Endometrium (tissue), 2 donors: Measurements from ENCODE around the gene TNC.

ENCODE experiments used
- FAIRE-seq: peaks from 2 replicates; lab custom pipeline; 2012; peaks lifted over from hg19 to GRCh38; lab: Jason Lieb, UNC
- donor health status: control.
- donor health status: control.

Gene TNC

DNA sequence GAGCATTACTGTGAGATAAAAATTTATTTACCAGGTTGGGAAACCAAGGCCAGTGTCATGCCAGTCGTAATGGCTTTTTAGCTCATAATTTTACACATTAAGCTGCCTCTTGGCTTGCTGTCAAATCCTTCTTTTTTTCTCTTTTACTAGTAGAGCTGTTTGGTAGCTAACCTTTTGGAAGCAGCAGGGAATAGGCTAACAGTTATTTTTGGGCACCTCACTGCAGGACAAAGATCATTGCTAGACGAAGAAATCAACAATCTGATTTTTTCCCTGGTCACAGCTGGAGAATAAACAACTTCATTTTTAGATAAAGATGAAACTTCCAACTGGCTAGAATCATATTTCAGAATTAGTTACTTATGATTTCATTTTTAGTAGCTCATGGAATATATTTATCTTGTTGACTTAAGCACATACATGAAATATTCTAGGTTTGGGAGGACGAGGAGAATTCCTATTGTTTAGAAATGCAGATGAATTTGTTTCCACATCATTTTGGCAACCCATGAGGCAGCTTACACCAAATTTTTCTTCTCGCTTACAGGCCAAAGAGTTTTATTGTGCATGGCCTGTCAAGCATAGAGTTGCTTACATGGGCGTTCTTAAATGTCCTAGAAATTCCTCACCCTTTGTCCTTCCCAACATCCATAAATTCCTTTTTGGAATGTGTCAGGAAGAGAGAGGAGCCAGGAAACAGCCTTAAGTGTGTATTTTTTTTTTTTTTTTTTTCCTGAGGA lies 19.6 kb downstream of the TNC start:
- FAIRE-seq = peak; percentile 91

DNA sequence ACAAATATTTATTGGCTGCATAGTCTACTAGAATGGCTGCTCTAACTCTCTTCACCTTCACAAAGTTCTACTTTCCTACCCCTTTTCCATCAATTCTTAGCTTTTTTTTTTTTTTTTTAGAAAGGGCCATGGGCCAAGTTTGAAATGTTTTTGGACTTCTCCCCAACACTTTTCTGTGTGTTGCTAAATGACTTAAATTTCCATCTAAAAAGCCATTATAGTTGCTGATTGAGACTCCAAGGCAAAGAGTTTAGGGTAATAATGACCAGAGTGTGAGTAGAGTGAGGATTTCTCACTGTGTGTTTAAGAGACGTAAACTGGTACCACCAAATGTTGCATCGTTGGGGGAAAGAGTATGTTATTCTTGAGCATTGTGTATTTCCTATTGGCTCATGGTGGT lies 24.4 kb downstream of the TNC start:
- FAIRE-seq = no peak

DNA sequence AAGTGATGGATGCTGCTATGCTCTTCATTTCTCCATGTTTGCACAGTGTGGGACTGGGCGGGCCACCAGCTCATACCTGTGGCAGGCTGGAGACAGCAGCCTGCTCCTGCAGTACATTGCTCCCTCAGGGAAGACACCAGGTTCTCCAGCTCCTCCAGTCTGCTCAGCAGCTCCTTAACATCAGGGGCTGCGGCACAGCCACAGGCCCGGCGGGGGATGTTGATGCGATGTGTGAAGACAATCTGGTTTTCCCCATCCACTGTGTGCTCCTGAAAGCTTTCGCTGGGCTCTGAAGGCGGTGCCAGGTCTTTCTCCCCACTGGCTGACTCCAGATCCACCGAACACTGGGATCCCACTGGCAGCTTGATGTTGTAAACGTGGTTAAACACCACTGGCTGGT lies 27.5 kb downstream of the TNC start:
- FAIRE-seq = no peak

DNA sequence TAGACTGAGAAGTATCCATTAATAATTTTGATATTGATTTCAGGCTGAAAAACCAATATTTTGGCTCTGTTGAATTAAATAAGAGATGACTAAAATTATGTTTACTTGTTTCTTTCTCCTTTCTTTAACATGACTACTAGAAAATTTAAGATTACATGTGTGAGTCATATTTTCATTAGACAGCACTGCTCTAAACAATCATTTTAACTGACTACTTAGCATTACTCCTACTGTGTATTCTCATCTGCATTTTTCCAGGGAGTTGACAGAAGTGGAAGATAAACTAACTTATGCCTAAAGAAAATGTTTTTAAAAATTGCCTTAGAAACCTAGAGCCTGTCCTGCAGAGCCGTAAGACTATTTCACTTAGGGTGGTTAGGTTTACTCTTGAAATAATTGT lies 29.1 kb downstream of the TNC start:
- FAIRE-seq = no peak

DNA sequence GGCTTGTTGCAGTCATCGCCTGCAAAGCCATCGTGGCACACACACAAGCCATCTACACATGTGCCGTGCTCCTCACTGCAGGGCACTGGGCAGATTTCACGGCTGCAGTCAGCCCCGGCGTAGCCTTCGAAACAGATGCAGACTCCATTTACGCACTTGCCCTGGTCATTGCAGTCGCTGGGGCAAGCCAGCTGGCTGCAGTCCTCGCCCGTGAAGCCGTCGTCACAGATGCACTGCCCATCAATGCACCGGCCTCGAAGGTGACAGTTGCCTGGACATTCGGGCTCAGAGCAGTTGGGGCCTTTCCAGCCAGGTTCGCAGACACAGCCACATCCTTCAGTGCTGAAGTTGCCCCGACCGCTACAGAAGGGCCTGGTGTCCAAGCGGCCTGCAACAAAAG lies 31.1 kb downstream of the TNC start:
- no peak for FAIRE-seq

DNA sequence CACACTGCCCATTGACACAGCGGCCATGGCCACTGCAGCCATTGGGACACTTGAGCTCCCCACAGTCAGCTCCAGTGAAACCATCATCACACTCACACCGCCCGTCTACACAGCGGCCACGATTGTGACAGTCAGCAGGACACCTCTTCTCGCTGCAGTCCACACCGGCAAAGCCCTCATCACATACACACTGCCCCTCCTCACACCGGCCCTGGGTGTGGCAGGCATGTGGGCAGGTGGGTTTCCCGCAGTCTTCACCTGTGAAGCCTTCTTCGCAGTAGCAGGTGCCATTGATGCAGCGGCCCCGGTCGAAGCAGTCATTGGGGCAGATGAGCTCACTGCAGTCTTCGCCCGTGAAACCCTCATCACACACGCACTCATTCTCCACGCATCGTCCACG lies 31.5 kb downstream of the TNC start:
- FAIRE-seq = no peak

DNA sequence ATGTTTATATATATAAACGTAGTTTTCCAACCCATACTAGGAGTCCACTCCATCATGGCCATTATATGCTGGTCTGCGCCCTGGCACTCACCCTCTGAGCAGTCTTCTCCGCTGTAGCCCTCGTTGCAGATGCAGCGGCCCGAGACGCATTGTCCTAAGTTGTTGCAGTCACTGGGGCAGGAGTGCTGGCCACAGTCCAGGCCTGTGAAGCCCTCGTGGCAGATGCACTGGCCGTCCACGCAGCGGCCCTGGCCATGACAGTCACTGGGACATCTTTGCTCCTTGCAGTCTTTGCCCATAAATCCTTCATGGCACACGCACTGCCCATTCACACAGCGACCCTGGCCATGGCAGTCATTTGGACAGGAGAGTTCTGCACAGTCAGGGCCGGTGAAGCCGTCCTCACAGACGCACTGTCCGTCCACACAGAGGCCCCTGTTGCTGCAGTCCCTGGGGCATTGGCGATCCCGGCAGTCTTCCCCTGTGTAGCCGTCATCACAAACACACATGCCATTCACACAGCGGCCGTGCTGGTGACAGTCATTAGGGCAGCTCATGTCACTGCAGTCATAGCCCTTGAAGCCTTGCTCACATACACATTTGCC lies 32.1 kb downstream of the TNC start:
- FAIRE-seq = no peak

DNA sequence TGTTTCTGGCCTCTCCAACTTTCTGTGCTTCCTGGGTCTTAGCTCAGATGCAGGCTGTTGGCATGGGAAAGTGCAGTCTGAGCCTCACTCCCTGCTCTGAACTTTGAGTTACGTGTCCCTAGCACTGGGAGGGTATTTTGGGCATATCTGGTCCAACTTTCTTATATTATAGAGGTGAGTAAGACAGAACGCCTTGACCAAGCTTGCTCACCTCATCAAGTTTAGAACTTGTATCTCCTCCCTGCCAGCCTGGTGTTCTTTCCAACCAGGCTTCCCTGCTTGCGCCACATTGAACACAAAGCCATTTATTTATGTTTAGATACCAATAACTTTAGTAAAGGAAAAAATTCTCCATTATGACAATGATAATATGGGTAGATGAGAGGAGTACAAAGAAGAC lies 33.2 kb downstream of the TNC start:
- no peak for FAIRE-seq

DNA sequence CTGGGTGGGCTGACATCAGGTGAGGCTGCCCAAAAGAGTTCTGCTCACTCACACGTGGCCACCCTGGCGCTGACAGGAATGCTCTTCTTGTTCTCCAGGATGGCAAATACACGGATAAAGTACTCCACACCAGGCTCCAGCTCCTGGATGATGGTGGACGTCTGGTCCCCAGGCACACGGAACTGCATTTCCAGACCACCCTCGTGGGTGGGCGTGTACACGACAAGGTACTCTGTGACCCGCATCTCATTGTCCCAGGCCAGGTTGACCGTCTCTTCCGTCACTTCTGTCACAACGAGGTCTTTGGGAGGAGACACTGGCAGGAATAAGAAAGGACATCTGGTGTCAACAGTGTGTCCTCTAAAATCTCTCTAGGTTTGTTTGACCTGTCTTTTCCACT lies 33.8 kb downstream of the TNC start:
- no peak for FAIRE-seq

DNA sequence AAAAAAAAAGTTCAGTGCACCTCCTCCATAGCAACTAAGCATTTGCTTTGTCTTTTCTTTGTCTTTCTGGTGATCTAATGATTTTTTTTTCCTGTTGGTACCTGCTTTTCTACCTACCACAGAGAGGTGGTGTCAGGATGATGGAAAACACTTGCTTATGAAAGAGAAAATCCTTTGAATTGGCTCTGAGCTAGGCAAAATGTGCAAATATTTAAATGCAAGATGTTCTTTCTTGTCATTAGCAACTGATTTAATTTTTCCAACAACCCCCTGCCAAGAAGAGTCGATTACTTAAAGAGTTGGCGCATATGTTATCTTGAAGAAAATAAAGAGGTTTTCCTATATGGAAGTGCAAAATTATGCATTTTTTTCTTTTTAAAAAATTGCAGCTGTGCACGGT lies 37.7 kb downstream of the TNC start:
- FAIRE-seq = no peak

DNA sequence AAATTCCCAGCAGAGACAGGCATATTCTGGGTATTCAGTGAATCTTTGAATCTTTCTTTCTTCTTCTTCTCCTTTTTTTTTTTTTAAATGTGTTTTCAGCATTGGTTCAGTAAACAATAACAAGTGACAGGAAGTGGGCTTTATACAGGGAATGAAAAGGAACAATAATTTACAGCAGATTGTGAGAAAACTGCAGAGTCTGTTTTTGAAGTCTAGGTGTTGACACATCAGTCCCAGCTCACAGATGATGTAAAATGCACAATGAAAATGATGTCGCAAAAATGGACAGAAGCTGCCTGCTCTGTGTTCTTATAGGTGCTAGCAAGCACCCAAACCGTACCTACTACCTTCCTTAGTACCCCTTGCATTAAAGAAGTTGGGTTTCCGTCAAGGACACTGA lies 38.8 kb downstream of the TNC start:
- FAIRE-seq = no peak

DNA sequence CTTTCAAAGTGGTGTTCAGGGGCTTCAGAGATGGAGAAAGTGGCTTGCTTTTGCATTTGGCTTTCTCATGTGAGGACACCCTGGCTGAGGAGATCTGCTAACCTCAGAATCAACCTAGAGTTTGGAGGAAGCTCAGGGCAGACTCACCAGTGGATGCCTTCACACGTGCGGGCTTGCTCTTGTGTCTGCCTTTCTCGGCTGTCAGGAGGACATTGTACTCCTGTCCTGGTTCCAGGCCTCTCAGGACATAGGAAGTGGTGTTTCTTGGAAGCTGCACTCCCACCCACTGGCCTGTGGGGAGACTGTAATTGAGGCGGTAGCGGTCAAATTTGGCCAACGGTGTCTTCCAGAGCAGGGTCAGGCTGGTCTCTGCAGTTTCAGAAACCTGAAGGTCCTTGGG lies 44.5 kb downstream of the TNC start:
- FAIRE-seq = no peak

DNA sequence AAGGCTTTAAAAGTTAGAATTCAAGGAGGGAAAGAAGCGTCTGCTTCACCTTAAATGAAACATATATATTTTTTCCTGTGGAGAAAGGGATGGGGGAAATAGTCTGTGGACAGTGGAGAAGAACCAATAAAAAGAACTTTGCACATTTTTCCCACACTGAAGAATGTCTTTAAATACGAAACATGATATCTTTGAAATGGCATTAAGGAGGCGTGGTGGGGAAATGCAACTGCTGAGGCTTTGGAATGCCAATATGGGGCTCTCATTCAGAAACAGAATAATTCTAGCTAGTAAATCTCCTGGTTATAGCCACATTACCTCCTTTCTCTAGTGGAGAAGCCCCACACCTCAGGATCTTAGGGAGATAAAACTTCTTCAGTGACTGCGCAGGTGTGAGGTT lies 46.8 kb downstream of the TNC start:
- no peak for FAIRE-seq

DNA sequence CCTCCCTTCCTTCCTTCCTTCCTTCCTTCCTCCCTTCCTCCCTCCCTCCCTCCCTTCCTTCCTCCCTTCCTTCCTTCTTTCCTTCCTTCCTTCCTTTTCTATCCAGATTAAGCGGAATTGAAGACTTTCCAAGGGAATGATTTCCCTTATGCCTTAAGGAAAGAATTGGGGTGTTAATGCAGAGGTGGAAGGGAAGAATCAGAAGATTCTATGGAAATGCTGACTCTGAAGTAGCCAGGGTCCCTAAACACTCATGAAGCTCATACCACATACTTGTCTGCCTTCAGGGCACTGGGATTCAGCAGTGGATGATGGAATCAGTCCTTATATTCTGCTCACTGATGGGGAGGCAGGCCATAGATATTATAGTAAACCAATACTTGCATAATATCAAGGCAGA lies 48.2 kb downstream of the TNC start:
- FAIRE-seq = no peak

DNA sequence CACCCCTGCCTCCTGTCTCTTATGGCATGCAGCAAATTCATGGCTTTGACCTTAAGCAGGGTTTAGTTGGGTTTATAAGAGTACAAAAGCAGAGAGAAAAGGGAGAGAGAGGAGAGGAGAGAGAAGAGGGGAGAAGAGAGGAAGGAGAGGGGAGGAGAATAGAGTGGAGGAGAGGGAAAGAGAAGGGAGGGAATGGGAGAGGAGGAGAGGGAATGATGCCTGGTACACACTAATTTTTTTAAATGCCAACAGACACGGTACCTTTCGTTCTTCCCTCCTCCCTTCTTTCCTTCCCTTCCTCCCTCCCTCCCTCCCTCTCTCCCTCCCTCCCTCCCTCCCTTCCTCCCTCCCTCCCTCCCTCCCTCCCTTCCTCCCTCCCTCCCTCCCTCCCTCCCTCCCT lies 48.7 kb downstream of the TNC start:
- FAIRE-seq = no peak

DNA sequence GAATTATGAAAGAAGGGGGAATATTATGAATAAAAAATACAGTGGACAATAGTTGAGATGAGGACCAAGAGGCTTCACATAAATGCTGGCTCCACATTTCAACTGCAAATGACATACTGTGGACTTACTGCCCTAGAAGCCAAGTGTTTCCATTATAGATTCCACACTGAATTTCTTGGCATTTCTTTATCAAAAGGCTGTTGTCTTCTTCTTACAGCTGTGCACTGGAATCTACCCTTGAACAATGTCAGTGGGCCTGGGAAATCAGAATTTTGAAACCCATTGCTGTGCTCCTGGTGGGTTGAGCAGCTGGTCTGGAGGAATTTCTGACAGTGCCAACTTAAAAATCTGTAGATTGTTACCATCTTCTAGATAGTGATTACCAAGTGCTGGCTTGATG lies 49.9 kb downstream of the TNC start:
- FAIRE-seq = no peak

DNA sequence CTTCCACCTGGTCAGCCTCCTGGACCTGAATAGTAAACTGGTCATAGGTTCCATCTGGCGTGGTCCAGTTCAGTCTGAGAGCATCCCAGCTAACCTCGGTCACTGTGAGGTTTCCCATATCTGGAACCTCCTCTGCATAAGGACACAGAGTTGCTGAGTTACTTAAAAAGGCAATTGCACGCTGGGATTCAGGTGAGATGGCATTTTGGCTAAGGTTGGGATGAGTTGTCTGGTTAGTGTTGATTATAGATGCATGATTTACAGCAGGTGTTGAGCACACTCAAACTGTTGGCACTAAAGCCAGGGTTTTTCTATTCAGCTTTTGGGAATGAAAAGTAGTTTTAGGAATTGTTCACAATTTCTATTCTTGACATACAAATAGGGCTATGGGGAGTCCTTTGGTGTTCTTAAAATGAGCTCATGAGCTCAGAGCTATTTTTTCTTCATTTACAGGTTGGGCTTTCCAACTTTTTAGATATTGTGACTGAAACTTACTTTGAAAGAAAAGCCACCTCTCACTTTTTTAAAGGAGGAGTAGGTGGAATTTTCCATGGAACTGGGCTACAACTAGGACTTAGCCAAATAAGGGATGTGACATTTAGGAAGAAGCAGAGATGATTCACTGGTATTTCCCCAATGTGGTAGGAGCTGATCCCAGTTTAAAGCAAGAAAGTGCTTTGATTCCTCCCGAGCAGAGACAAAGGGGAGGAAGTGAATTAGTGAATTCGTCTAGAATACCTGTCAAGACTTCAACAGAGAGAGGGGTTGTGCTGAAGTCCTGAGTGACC lies 54.7 kb downstream of the TNC start:
- no peak for FAIRE-seq

DNA sequence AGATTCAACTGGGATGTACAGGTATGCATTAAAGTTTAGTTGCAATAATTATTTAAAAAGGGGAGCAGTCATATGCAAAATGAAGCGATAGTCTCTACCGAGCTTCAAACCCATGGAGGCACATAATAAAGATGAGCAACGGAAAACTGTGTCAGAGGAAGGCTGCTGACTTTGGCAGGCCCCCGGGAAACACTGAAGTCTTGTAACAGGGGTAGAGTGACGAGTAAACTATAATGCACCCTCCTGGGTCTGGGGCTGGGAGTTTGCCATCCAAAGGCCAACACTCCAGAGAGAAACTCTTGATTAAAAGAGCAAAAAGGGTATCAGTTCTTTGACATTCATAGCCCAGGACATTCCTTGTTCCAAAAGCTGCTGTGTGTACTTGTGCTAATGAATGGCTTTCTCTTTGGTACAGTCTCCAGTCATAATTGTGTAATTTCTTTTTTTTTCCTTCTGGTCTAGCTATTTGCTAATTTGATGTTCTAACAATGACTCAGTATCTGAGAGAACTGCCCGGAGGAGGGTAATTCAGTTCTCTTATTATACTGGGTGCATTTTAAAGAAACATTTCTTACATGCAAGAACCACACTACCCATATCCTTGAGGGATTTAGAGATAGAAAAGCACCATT lies 59.2 kb downstream of the TNC start:
- no peak for FAIRE-seq

DNA sequence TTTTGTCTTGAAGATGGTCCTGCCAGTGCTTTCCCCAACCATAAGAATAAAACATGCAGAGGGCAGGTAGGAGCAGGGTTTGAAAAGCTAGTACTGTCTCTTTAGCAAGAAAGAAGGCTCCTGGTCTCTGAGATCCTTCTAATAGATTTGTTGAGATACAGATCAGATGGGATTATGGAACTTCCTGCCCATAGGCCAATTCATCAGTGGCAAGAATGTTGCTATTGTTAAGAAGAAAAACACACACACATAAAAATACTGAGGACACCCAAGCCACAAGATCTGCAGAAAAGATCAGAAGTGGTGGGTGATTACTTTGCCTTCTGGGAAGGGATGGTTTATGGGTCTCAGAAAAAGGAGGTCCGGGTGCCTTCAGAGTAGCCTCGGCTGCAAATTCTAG lies 59.8 kb downstream of the TNC start:
- no peak for FAIRE-seq

DNA sequence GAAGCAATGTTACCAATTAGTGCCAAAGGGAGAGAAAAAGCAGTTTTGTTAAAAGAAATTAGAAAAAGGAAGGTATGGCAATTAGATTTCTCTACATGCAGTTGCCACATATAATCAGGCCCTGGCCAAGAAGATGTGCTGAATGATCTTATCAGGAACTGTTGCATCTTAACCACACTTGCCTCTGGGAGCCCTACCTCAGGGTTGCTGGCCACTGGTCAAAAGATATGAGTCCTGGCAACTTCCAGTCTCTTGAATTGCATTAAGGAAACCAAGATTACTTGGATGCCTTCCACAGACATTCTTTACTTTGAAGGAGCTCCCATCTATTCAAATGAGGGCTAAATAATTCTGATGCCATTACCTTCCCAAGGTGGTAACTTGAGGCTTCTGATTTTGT lies 60.4 kb downstream of the TNC start:
- FAIRE-seq = no peak

DNA sequence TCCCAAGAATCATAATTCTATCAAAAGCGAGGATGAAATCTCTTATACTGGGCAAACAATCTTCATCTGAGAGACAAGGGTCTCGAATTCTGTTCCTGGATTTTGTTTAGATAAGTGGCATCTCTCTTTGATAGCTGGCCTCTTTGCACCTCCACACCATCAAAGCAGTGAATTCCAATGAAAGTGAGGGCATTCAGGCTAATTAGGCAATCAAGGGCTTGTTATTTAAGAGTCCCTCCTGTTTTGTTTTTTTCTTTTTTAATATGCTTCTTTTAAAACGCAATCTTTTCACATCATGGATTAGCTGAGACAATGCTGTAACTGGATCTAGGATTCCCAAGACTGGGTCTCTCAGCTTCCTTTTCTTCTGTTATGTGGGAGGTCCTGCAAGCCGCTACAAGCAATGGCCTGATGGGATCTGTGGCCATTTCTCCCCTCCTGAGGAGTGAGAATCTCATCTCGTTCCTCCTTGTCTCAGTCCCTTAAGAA lies 67.9 kb downstream of the TNC start:
- FAIRE-seq = no peak

DNA sequence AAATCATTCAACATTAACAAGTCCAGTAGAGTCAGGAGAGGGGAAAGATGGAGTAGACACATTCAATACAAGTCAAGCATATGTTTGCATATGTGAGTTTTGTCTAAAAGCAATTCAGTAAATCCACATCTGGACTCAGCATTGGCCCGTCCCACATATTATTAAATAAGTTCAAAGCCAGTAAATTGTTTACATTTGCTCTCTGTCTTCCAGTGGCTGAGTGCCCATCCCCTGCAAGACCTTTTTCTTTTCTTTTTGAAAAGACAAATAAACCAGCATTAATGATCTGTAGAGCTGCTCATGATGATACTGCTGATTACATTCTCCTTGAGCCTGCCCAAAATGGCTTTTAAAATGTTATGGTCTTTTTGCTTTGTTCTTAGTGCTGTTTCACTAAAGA lies 71.1 kb downstream of the TNC start:
- peak; percentile 98 for FAIRE-seq

DNA sequence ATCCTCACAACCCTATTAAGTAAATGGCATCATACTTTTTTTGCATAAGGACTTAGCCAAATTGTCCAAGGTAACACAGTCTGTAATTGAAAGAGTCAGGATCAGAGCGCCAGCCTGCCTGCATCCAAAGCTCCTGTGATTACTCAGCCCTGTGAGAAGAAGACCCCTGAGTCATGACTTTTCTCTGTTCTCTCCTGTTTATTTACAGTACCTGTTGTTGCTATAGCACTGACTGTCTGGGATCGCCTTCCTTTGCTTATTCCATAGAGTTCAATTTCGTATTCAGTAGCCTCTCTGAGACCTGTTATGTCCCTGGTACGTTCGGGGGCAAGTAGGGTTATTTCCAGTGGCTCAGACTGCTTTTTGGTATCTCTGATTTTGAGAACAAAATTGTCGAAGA lies 71.8 kb downstream of the TNC start:
- no peak for FAIRE-seq
